Caco-2 (cell line): ENCODE measurements around the gene FOXR1. TPM values are rescaled to one million over a fixed set of nuclear protein-coding genes. Genes with fewer than 3 reads are reported as not detected.
"Not testable (repeated sequence)": the region's sequence is repeated elsewhere in the genome, so short reads cannot be mapped to it uniquely, and the experiment has no call there.

Experiments
- BruUV-seq: library from RNA; stranded (reverse); fragments of 400-500 nt; replicated peaks from 2 replicates; lab custom pipeline; 2021; lab: Mats Ljungman, UMichigan
- CTCF ChIA-PET: fragments of 300-600 bp; sonication (Branson Sonifier 250); formaldehyde crosslinking; loops from one replicate; lab custom pipeline; 2022; ENCODE audit warnings: antibody characterized with exemption; lab: Charles Lee
- POLR2A ChIA-PET: fragments of 300-600 bp; sonication (Branson Sonifier 250); formaldehyde crosslinking; loops from one replicate; lab custom pipeline; 2022; ENCODE audit warnings: antibody characterized with exemption; lab: Charles Lee
- DNase-seq, 2 experiments: peaks; one replicate each; pipeline versions ENCODE4 v3.0.0 to v3.0.0-alpha.2; 2020 to 2022
- H3K27me3 ChIP-seq: replicated peaks from 2 replicates; pipeline ENCODE4 v1.6.0; 2011; ENCODE audit warnings: low read length; ENCODE audit not compliant: control insufficient read depth, insufficient read depth
- H3K36me3 ChIP-seq: 2 replicates; pipeline ENCODE4 v1.5.1; 2011; ENCODE audit warnings: low read length; ENCODE audit not compliant: control insufficient read depth, insufficient read depth
- H3K4me1 ChIP-seq: fragments of 250-450 bp; sonication (Bioruptor Pico); 2 replicates; pipeline ENCODE4 v1.5.1; 2020; ENCODE audit warnings: mild to moderate bottlenecking
- H3K4me3 ChIP-seq: 2 replicates; pipeline ENCODE4 v1.5.1; 2011; ENCODE audit warnings: low read depth, mild to moderate bottlenecking, control low read depth, low read length
- H3K9me3 ChIP-seq: fragments of 250-450 bp; sonication (Bioruptor Pico); 2 replicates; pipeline ENCODE4 v1.5.1; 2020; ENCODE audit warnings: mild to moderate bottlenecking, moderate library complexity
- H3K27ac Mint-ChIP-seq: one replicate; pipeline ENCODE4 v1.8.0; 2022; ENCODE audit warnings: mixed read lengths; ENCODE audit not compliant: unreplicated experiment
- H3K27me3 Mint-ChIP-seq: one replicate; pipeline ENCODE4 v1.8.0; 2022; ENCODE audit warnings: mixed read lengths; ENCODE audit not compliant: insufficient read depth, unreplicated experiment
- H3K36me3 Mint-ChIP-seq: one replicate; pipeline ENCODE4 v1.8.0; 2022; ENCODE audit warnings: mild to moderate bottlenecking, mixed read lengths; ENCODE audit not compliant: insufficient read depth, unreplicated experiment
- H3K4me1 Mint-ChIP-seq: one replicate; pipeline ENCODE4 v1.8.0; 2022; ENCODE audit warnings: low read depth, mixed read lengths; ENCODE audit not compliant: unreplicated experiment
- H3K4me3 Mint-ChIP-seq: one replicate; pipeline ENCODE4 v1.8.0; 2022; ENCODE audit warnings: mild to moderate bottlenecking, moderate library complexity, mixed read lengths; ENCODE audit not compliant: unreplicated experiment
- H3K9me3 Mint-ChIP-seq: one replicate; pipeline ENCODE4 v1.8.0; 2022; ENCODE audit warnings: mixed read lengths; ENCODE audit not compliant: unreplicated experiment
- intact Hi-C: fragments of 100-400 bp; cut with micrococcal nuclease; formaldehyde crosslinking; loops from one replicate; pipeline ENCODE4 v1.10.0; 2022; ENCODE audit not compliant: unreplicated experiment
- total RNA-seq: library from RNA; stranded (reverse); gene quantifications from 2 replicates; pipeline ENCODE4 v1.2.3, GENCODE V29; 2022
- TF ChIP-seq, protein P1 (sequence below), 2 experiments: fragments of 200-600 bp in 1 of 2; IDR thresholded peaks; 1 replicate in 1 of 2; 2 replicates in 1 of 2; pipeline versions ENCODE4 v1.5.1 to v1.8.0; 2011 to 2022; ENCODE audit warnings: antibody characterized with exemption in 1 of 2, control low read depth in 1 of 2, inconsistent platforms in 1 of 2, low read depth in 1 of 2, low read length in 1 of 2, mild to moderate bottlenecking in 1 of 2, moderate library complexity in 1 of 2; ENCODE audit not compliant: insufficient read depth in 1 of 2, severe bottlenecking in 1 of 2, unreplicated experiment in 1 of 2

The FOXR1 gene
- total RNA-seq, 1 experiment from 2014 or later: not detected

DNA sequence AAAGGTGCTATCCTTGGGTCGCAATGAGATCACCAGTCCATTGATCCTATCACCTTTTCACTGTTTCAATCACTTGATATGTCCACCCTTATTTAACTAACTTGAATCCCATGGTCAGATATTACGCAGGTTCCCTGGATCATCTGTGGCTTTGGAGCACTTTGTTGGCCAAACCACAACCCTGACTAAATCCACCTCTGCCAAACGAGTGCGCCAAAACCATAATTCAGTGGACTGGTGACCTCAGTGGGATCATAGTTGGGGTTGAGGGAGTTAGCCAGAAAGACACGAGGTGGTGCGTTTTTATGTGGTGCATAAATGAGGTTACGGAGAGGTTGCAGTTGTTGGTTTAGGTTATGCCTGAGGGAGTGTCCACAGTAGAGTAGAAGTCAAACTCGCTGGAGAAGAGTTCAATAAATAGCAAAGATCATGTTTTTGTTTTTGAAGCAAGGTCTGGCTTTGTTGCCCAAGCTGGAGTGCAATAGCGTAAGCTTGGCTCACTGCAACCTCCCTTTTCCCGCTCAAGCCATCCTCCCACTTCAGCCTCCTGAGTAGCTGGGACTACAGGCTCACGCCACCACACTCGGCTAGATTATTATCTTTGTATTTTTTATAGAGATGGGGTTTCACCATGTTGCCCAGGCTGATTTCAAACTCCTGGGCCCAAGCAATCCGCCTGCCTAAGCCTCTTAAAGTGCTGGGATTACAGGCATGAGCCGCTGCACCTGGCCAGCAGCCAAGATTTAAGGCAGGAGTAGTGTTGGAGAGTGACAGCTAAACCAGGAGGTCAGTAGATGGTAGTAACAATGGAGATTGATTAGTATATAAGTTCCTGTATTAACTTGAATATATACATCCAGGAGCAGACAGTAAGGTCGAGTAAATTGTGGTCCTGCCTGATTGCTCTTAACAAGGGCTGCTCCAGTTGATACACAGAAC is 4.5 kb downstream of the FOXR1 start:
- no peak overlapping the region for H3K27ac Mint-ChIP-seq
- no peaks in the 10 kb centered on the region for H3K36me3 Mint-ChIP-seq
- intact Hi-C loops: no loop called here
- peaks cover 16% of the 10 kb centered on the region for H3K4me1 Mint-ChIP-seq
- Histone ChIP-seq H3K4me1 (peaks cover 6% of the 10 kb centered on the region), H3K27me3 (no peaks in the 10 kb centered on the region), H3K4me3 (no peak overlapping the region), H3K9me3 (no peaks in the 10 kb centered on the region), H3K36me3 (no peaks in the 10 kb centered on the region)
- ChIA-PET CTCF (no interaction called here), POLR2A (no interaction called here)
- no peak for DNase-seq
- H3K27me3 Mint-ChIP-seq: no peaks in the 10 kb centered on the region
- peaks cover 10% of the 10 kb centered on the region for H3K9me3 Mint-ChIP-seq
- TF ChIP-seq, protein P1, sequence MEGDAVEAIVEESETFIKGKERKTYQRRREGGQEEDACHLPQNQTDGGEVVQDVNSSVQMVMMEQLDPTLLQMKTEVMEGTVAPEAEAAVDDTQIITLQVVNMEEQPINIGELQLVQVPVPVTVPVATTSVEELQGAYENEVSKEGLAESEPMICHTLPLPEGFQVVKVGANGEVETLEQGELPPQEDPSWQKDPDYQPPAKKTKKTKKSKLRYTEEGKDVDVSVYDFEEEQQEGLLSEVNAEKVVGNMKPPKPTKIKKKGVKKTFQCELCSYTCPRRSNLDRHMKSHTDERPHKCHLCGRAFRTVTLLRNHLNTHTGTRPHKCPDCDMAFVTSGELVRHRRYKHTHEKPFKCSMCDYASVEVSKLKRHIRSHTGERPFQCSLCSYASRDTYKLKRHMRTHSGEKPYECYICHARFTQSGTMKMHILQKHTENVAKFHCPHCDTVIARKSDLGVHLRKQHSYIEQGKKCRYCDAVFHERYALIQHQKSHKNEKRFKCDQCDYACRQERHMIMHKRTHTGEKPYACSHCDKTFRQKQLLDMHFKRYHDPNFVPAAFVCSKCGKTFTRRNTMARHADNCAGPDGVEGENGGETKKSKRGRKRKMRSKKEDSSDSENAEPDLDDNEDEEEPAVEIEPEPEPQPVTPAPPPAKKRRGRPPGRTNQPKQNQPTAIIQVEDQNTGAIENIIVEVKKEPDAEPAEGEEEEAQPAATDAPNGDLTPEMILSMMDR (IDR thresholded peaks at IDR 0.05; ENCODE audit: insufficient read depth in 1 of 2, low read depth in 1 of 2, low read length in 1 of 2, severe bottlenecking in 1 of 2, unreplicated experiment in 1 of 2): no peak
- H3K4me3 Mint-ChIP-seq: no peak overlapping the region
- BruUV-seq: no TSS peak

- H3K27me3 Mint-ChIP-seq: no peaks in the 10 kb centered on the region
- TF ChIP-seq, protein P1 (IDR thresholded peaks at IDR 0.05; ENCODE audit: insufficient read depth in 1 of 2, low read depth in 1 of 2, low read length in 1 of 2, severe bottlenecking in 1 of 2, unreplicated experiment in 1 of 2): no peak
- Histone ChIP-seq H3K9me3 (no peaks in the 10 kb centered on the region), H3K4me3 (no peak overlapping the region), H3K27me3 (no peaks in the 10 kb centered on the region), H3K4me1 (no peaks in the 10 kb centered on the region), H3K36me3 (no peaks in the 10 kb centered on the region)
- no peak for DNase-seq
- H3K9me3 Mint-ChIP-seq: no peaks in the 10 kb centered on the region
- peaks cover 7% of the 10 kb centered on the region for H3K4me1 Mint-ChIP-seq
- CTCF ChIA-PET: no interaction called here
- BruUV-seq: no TSS peak
- intact Hi-C loops: no loop called here
- H3K27ac Mint-ChIP-seq: no peak overlapping the region
- H3K4me3 Mint-ChIP-seq: no peak overlapping the region
- no peaks in the 10 kb centered on the region for H3K36me3 Mint-ChIP-seq
- POLR2A ChIA-PET: no interaction called here
Observed at GRCh38 chr11:118979434-118979833, 7.9 kb downstream of the FOXR1 start.

- CTCF ChIA-PET: no interaction called here
- Histone ChIP-seq H3K36me3 (no peaks in the 10 kb centered on the region), H3K4me1 (no peaks in the 10 kb centered on the region), H3K9me3 (no peaks in the 10 kb centered on the region), H3K27me3 (no peaks in the 10 kb centered on the region), H3K4me3 (no peak overlapping the region)
- no peaks in the 10 kb centered on the region for H3K36me3 Mint-ChIP-seq
- H3K9me3 Mint-ChIP-seq: no peaks in the 10 kb centered on the region
- H3K4me1 Mint-ChIP-seq: no peaks in the 10 kb centered on the region
- POLR2A ChIA-PET: no interaction called here
- no peak overlapping the region for H3K4me3 Mint-ChIP-seq
- no peak overlapping the region for H3K27ac Mint-ChIP-seq
- no TSS peak for BruUV-seq
- TF ChIP-seq, protein P1 (IDR thresholded peaks at IDR 0.05; ENCODE audit: insufficient read depth in 1 of 2, low read depth in 1 of 2, low read length in 1 of 2, severe bottlenecking in 1 of 2, unreplicated experiment in 1 of 2): no peak
- no peak for DNase-seq
- intact Hi-C loops: no loop called here
- H3K27me3 Mint-ChIP-seq: no peaks in the 10 kb centered on the region
Observed at GRCh38 chr11:118980191-118980881, 8.8 kb downstream of the FOXR1 start.

- H3K4me1 Mint-ChIP-seq, CTCF ChIA-PET, H3K36me3 Mint-ChIP-seq, DNase-seq, H3K36me3 ChIP-seq, BruUV-seq, H3K9me3 ChIP-seq, H3K4me3 Mint-ChIP-seq, H3K4me1 ChIP-seq, H3K9me3 Mint-ChIP-seq, H3K27me3 Mint-ChIP-seq, H3K27ac Mint-ChIP-seq, intact Hi-C loops, H3K4me3 ChIP-seq, POLR2A ChIA-PET, H3K27me3 ChIP-seq: not testable (repeated sequence)
Observed at GRCh38 chr11:118984337-118984736, 12.8 kb downstream of the FOXR1 start.
